Activated B cell treated with CpG ODN at 0.5 μM for 24 hours (primary cell): ENCODE results near the gene LSMEM2. TPM values are rescaled to one million over a fixed set of nuclear protein-coding genes. Genes with fewer than 3 reads are reported as not detected.

Experiments used
- ATAC-seq: fragments of 200-7000 bp; cut with Tn5 transposase; one replicate; pipeline ENCODE4 v1.10.0; 2021; ENCODE audit warnings: low read depth, mild to moderate bottlenecking, moderate library complexity
- CTCF ChIA-PET: fragments of 350-600 bp; sonication (Branson Sonifier 250); formaldehyde crosslinking; loops from one replicate; lab custom pipeline; 2021; ENCODE audit warnings: antibody characterized with exemption; lab: Charles Lee
- POLR2A ChIA-PET: fragments of 350-600 bp; sonication (Branson Sonifier 250); formaldehyde crosslinking; loops from one replicate; lab custom pipeline; 2021; ENCODE audit warnings: antibody characterized with exemption; lab: Charles Lee
- DNase-seq: peaks from one replicate; pipeline ENCODE4 v3.0.0; 2022
- H3K27ac Mint-ChIP-seq: one replicate; pipeline ENCODE4 v1.8.0; 2020; ENCODE audit warnings: mixed read lengths
- H3K27me3 Mint-ChIP-seq: one replicate; pipeline ENCODE4 v1.8.0; 2021; ENCODE audit warnings: mixed read lengths
- H3K36me3 Mint-ChIP-seq: one replicate; pipeline ENCODE4 v1.8.0; 2021; ENCODE audit warnings: low read depth, mixed read lengths
- H3K4me1 Mint-ChIP-seq: one replicate; pipeline ENCODE4 v1.8.0; 2021; ENCODE audit warnings: mixed read lengths
- H3K4me3 Mint-ChIP-seq: one replicate; pipeline ENCODE4 v1.8.0; 2020; ENCODE audit warnings: mild to moderate bottlenecking, mixed read lengths
- H3K9me3 Mint-ChIP-seq: one replicate; pipeline ENCODE4 v1.8.0; 2020; ENCODE audit warnings: mixed read lengths
- CTCF ChIP-seq: fragments of 200-600 bp; IDR thresholded peaks from one replicate; pipeline ENCODE4 v1.8.0; 2022; ENCODE audit warnings: antibody characterized with exemption, mild to moderate bottlenecking
- intact Hi-C: fragments of 100-400 bp; cut with micrococcal nuclease; formaldehyde crosslinking; loops from one replicate; pipeline ENCODE4 v1.15.1; 2024
- total RNA-seq: library from RNA; stranded (reverse); gene quantifications from 2 replicates; pipeline ENCODE4 v1.2.3, GENCODE V29; 2022

LSMEM2 gene
- total RNA-seq, 1 donor from 2014 or later, result not detected

GRCh38 chr3:50324351-50325112 is 45.6 kb downstream of the LSMEM2 start:
- ATAC-seq, result peak; percentile 27
- Mint-ChIP-seq H3K27me3 (no peaks in the 10 kb centered on the region), H3K36me3 (peaks cover 30% of the 10 kb centered on the region), H3K4me3 (peak overlapping the region; percentile 28), H3K27ac (no peak overlapping the region), H3K4me1 (peaks cover 36% of the 10 kb centered on the region), H3K9me3 (no peaks in the 10 kb centered on the region)
- DNase-seq, result peak; percentile 58
- no peak for TF ChIP-seq CTCF
- ChIA-PET POLR2A (interaction anchor here (0.9 to 9.7 kb wide), 3 partner anchors 10 to 25 kb away, joined by 4 to 167 read pairs (median 9); partner anchors contain the start of genes HYAL3, NAA80 and RASSF1), CTCF (interaction anchor here (0.8 to 2.2 kb wide), 6 partner anchors 12 to 130 kb away, joined by 3 to 9 read pairs (median 4); partner anchors contain the start of genes HYAL3 and NAA80)
- intact Hi-C loops, result loop anchor here (1.0 to 5.0 kb wide), 4 partner anchors 50 to 1607 kb away; partner anchors contain the start of gene IP6K2

- POLR2A ChIA-PET, result interaction anchor here (9.7 kb wide), 1 partner anchor 13 kb away, joined by 167 read pairs; the partner anchor contains the start of gene RASSF1
- no peak for ATAC-seq
- TF ChIP-seq CTCF, result no peak
- Mint-ChIP-seq H3K4me3 (peak overlapping the region; percentile 7), H3K9me3 (no peaks in the 10 kb centered on the region), H3K27ac (no peak overlapping the region), H3K27me3 (no peaks in the 10 kb centered on the region), H3K36me3 (peaks cover 34% of the 10 kb centered on the region), H3K4me1 (peaks cover 31% of the 10 kb centered on the region)
- CTCF ChIA-PET, result interaction anchor here (2.2 kb wide), 1 partner anchor 12 kb away, joined by 9 read pairs; no protein-coding TSS in a partner anchor
- no peak for DNase-seq
- intact Hi-C loops, result no loop called here
Observed at GRCh38 chr3:50325113-50325480, 46.2 kb downstream of the LSMEM2 start.

- Mint-ChIP-seq H3K4me3 (peak overlapping the region; percentile 7), H3K9me3 (no peaks in the 10 kb centered on the region), H3K4me1 (peaks cover 26% of the 10 kb centered on the region), H3K27ac (no peak overlapping the region), H3K36me3 (peaks cover 36% of the 10 kb centered on the region), H3K27me3 (no peaks in the 10 kb centered on the region)
- ATAC-seq (no peak), DNase-seq (no peak)
- ChIA-PET POLR2A (interaction anchor here (0.9 to 9.7 kb wide), 2 partner anchors 13 to 25 kb away, joined by 3 to 167 read pairs; partner anchors contain the start of genes CYB561D2, NPRL2 and RASSF1), CTCF (interaction anchor here (2.2 kb wide), 1 partner anchor 11 kb away, joined by 9 read pairs; no protein-coding TSS in a partner anchor)
- intact Hi-C loops, result no loop called here
- TF ChIP-seq CTCF, result no peak
Observed at GRCh38 chr3:50325497-50326181, 46.8 kb downstream of the LSMEM2 start.

GRCh38 chr3:50326182-50326541 is 47.3 kb downstream of the LSMEM2 start:
- H3K4me3 Mint-ChIP-seq, result peak overlapping the region; percentile 53
- TF ChIP-seq CTCF, result no peak
- peaks cover 25% of the 10 kb centered on the region for H3K4me1 Mint-ChIP-seq
- CTCF ChIA-PET, result no interaction called here
- ATAC-seq, result no peak
- DNase-seq, result no peak
- POLR2A ChIA-PET, result interaction anchor here (0.9 to 9.7 kb wide), 2 partner anchors 12 to 25 kb away, joined by 3 to 167 read pairs; partner anchors contain the start of genes CYB561D2, NPRL2 and RASSF1
- H3K36me3 Mint-ChIP-seq, result peaks cover 41% of the 10 kb centered on the region
- H3K27me3 Mint-ChIP-seq, result no peaks in the 10 kb centered on the region
- no peaks in the 10 kb centered on the region for H3K9me3 Mint-ChIP-seq
- intact Hi-C loops, result no loop called here
- H3K27ac Mint-ChIP-seq, result no peak overlapping the region
